HG03175 (cell line): ENCODE data around the gene ZNF609.

Experiments
- ATAC-seq: cut with Tn5 transposase; IDR thresholded peaks from one replicate; pipeline ENCODE4 v1.9.1; 2021; ENCODE audit warnings: mild to moderate bottlenecking, moderate library complexity; ENCODE audit not compliant: unreplicated experiment

The ZNF609 gene

DNA sequence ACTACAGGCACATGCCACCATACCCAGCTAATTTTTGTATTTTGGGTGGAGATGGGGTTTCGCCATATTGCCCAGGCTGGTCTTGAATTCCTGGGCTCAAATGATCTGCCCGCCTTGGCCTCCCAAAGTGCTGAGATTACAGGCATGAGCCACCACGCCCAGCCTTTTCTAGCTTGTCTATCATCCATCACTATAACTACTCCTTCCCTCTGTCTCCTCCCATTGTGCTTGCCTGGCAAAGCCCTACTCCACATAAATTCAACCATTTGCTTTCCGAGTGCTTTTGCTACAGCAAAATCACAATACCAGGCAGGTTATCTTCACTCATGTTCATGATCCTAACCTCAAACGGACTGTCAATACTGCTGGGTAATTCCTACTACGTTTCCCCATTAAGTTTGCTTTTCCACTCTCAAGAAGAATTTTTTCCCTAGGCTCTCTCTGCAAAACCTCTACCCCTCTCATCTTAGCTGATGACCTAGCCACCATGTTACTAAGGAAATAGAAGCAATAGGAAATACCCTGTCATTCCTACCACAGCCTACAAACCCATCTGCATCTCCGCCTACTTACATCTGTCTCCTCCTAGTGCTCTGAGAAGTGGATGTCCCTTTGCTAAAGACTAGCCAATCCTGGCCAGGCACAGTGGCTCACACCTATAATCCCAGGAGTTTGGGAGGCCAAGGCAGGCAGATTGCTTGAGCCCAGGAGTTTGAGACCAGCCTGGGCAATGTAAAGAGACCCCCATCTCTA lies 250.5 kb downstream of the ZNF609 start:
- no peak for ATAC-seq

DNA sequence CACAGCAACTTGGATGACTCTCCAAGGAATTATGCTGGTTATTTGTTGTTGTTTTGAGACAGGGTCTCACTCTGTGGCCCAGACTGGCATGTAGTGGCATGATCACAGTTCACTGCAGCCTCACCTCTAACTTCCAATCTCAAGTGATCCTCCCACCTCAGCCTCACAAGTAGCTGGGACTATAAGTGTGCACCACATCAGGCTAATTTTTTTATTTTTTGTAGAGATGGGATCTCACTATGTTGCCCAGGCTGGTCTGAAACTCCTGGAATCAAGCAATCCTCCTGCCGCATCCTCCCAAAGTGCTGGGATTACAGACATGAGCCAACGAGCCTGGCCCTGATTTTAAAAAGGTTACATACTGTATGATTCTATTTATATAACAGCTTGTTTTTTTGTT lies 252.0 kb downstream of the ZNF609 start:
- ATAC-seq: no peak

DNA sequence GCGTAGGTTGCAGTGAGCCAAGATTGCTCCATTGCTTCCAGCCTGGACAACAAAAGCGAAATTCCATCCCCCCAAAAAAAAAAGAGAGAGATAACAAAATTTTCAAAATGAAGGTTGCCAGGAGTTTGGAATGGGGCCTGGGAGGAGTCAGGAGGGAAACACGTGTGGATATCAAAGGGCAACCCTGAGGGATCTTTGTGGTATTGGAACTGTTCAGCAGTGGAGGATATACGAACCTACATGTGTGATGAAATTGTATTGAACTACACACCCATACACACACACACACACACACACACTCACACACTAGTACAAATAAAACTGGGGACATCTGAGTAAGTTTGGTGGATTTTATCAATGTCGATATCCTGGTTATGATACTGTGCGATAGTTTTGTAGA lies 253.2 kb downstream of the ZNF609 start:
- ATAC-seq: no peak

DNA sequence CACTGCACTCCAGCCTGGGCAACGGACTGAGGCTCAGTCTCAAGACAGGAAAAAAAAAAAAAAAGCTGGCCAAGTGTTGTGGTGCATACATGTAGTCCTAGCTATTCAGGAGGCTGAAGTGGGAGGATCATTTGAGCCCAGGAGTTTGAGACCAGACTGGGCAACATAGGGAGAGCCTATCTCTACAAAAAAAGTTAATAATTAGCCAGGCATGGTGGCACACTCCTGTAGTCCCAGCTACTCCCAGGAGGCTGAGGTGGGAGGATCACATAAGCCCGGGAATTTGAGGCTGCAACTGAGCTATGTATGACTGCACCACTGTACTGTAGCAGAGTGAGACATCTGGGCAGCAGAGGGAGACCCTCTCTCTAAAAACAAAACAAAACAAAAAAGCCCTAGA lies 256.1 kb downstream of the ZNF609 start:
- no peak for ATAC-seq

DNA sequence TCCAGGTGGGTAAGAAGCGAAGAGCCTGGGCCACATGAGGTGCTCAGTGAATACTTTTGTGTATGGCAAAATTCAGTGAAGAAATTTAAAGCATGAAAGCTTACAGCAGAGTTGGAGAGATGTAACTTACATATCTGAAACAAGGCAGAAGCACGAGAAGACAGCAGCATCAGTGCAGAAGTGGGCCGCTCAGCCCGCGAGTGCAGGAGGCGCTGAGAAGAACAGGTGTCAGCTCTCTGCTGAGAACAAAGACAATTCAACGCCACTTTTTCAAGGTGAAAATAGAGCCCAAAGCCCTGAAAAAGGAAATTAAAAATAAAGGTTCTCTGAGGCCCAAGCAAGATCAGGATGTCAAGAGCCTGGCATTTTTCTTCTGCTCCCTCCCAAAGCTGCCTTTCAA lies 256.8 kb downstream of the ZNF609 start:
- no peak for ATAC-seq

DNA sequence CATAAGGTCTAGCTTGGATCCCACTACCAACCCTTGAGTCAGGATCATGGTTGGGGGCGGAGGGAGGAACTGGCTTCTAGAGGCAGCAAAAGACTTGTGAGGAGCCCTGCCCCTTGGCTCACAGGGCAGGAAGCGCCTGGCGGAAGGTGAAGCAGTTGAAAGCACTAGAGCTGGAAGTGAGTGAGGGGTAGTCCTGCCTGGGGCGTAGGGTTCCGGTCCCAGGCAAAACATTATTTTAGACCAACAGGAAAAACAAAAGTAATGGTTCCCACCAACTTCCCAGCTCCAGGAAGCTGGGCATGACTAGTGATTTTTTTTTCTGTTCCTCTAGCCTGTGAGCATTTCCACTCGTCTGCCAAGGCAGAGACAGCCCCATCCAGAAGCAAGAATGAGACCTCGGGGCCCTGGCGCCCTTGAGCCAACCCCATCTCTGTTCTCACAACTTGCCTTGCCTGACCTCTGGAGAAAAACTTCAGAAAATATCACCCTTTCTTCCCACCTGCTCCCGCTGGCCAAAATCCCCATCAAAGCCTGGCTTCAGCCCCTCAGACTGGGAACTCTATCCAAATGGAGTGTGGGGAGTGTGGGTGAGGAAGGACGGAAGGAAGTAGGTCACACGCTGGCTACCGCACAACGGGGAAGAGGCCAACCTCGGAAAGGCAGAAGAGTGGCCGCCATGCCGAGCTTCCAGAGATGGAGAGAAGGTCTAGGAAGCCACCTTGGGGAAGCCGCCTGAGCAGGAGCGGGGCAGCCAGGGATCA lies 257.5 kb downstream of the ZNF609 start:
- ATAC-seq: no peak

DNA sequence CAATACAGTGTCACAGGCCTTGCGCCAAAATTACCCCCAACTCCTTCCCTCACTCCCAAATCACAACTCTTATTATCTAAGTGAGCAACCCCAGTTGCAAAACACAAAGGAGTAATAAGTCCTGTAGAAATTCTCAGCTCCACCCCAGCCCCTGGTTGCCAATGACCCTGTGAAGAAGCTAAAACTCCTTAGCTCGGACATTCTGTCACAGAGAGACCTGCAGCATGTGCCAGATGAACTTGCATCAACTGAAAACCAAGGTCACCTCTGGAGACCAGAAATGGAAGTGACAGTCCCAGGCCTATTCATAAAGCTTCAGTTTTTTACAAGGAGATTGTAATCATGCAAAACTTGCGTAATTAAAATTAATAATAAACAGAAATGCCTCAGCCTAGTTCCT lies 259.8 kb downstream of the ZNF609 start:
- no peak for ATAC-seq

DNA sequence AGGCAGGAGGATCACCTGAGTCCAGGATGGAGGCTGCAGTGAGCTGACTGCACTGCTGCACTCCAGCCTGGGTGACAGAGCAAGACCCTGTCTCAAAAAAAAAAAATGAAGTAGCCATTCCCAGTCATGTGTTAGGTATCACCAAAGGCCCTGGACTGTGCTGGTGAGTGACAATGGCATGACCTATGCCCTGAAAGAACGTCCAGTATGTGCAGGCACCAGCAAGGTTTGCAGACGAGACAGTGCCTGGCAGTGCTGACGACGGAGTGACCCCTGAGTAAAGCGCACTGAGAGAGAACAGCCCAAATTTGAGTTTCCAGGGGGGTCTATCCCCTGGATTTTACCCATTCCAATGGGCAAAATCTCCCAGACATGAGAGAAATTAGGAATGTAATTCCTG lies 269.8 kb downstream of the ZNF609 start:
- no peak for ATAC-seq

DNA sequence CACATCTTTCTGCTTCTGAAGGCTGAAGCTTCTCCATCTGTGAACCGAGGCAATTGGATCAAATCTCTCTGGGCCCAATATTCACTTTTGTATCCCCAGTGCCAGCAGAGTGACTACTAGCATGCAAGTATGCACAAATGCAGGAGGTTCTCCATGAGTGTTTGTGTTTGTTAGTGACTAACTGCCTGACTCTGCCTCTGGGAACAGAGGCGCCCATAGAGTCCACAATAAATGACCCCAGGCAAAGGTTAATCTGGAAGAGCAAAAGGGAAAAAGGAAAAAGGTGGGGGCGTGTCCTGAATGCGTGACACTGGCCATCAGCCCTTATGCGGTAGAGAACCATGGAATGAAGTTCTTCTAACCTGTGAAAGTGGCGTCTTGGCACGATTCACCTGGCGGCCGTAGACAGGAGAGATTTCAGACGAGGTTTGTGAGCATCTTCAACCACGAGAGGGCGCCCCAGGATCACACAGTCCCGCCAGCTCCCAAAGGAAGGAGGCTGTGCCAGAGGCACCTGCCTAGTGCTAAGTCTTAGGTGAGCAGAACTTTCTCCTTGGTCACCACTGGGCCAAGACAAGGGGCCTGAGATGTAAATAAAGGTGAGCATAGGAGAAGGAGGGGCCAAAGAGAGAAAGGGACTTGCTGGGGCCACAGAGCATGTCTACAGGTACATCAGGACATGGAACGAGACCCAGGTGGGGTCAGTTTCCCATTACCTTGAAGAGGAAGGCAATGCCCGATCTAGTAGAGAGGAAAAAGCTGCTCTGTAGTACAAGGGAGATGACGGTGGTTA lies 270.8 kb downstream of the ZNF609 start:
- no peak for ATAC-seq

DNA sequence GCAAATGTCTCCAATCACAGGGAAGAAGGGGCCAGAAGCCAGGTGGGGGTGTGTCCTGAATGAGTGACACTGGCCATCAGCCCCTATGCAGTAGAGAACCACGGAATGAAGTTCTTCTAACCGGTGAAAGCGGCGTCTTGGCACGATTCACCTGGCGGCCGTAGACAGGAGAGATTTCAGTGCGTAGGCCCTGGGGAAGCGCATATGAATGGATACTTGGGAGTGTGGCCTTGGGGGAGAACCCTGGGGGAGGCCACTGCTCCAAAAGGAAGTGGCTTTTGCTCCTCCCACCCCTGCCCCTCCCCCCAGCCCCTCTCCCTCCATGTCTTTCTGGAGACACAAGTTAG lies 271.4 kb downstream of the ZNF609 start:
- no peak for ATAC-seq

DNA sequence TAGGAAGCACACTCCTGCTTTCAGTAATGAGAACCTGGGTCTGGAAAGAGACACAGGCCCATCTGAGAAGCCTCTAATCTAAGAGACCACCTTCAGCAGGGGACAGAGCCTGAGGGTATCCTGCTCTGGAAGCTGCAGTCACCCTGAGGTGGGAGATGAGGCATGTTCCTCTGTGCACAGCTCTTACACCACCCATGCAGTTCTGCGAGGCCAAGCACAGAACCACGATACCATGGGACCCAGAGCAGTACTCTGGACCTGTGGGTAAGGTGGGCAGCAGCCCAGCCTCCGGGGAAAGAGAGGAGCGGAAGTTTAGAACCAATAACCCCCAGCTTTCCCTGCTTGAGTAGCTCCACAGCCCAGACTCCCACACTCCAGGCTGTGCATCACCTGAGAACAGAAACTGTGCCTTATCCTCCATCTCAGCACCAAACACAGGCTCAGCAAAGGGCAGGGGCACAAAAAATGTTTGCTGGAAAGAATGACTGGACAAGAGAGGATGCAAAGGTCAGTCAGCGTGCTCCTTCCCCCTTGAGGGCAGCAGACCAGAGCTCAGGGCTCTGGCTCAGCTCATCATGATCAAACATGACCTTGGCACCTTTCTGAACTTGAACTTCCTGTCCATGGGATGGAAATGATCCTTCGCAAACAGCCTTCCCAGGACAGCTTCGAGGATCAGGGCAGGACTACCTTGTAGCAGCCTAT lies 271.9 kb downstream of the ZNF609 start:
- ATAC-seq: no peak
